Kidney (tissue), 14 donors: ENCODE data around the gene RAP1GDS1. TPM values are rescaled to one million over a fixed set of nuclear protein-coding genes. Genes with fewer than 3 reads are reported as not detected.
A peak's percentile ranks its signal among the peaks of the same experiment; 100 is the strongest.

Experiments
- DNase-seq, 5 donors: peaks; one replicate each; pipeline ENCODE4 v3.0.0-alpha.2; 2013 to 2020
- FAIRE-seq: peaks from 2 replicates; lab custom pipeline; 2012; peaks lifted over from hg19 to GRCh38; lab: Jason Lieb, UNC
- H3K27ac ChIP-seq, 2 donors: one replicate each; pipeline ENCODE4 v1.7.0; 2013; ENCODE audit warnings: low read depth in 2 of 2, low read length in 2 of 2, inconsistent platforms in 1 of 2
- H3K27me3 ChIP-seq: one replicate; pipeline ENCODE4 v1.7.1; 2013; ENCODE audit warnings: low read length, inconsistent platforms; ENCODE audit not compliant: control insufficient read depth, insufficient read depth
- H3K36me3 ChIP-seq, 3 donors: one replicate each; pipeline versions ENCODE4 v1.7.0 to v1.7.1; 2013; ENCODE audit warnings: low read length in 3 of 3, control low read depth in 1 of 3, inconsistent platforms in 1 of 3; ENCODE audit not compliant: insufficient read depth in 3 of 3, control insufficient read depth in 2 of 3
- H3K4me1 ChIP-seq, 3 donors: one replicate each; pipeline versions ENCODE4 v1.7.0 to v1.7.1; 2013; ENCODE audit warnings: low read length in 3 of 3, inconsistent platforms in 1 of 3, low read depth in 1 of 3; ENCODE audit not compliant: control insufficient read depth in 2 of 3, insufficient read depth in 2 of 3
- H3K4me3 ChIP-seq, 3 donors: one replicate each; pipeline versions ENCODE4 v1.7.0 to v1.8.1; 2013; ENCODE audit warnings: low read length in 3 of 3, control low read depth in 1 of 3, inconsistent platforms in 1 of 3
- H3K9ac ChIP-seq, 3 donors: one replicate each; pipeline versions ENCODE4 v1.7.0 to v1.7.1; 2013; ENCODE audit warnings: low read length in 3 of 3, control low read depth in 1 of 3, inconsistent platforms in 1 of 3
- H3K9me3 ChIP-seq, 3 donors: one replicate each; pipeline versions ENCODE4 v1.7.0 to v1.7.1; 2013; ENCODE audit warnings: low read length in 3 of 3, control low read depth in 1 of 3, inconsistent platforms in 1 of 3; ENCODE audit not compliant: control insufficient read depth in 2 of 3, insufficient read depth in 1 of 3
- CTCF ChIP-seq: IDR thresholded peaks from 3 replicates; pipeline ENCODE4 v1.5.1; 2012; ENCODE audit warnings: mild to moderate bottlenecking, moderate library complexity, borderline replicate concordance; ENCODE audit not compliant: insufficient read depth; ENCODE audit errors: extremely low read depth
- intact Hi-C: fragments of 100-400 bp; cut with DNase I; formaldehyde crosslinking; loops from one replicate; pipeline ENCODE4 v1.11.1; 2022
- polyA plus RNA-seq: library from polyadenylated mRNA; stranded (reverse); fragments of 350-450 nt; fragmentation: Illumina TruSeq; extraction: RNeasy Lipid Tissue Mini Kit (QIAGEN cat#74804); gene quantifications from one replicate; pipeline ENCODE4 v1.2.3, GENCODE V29; 2014; ENCODE audit warnings: low read depth, low replicate concordance; ENCODE audit not compliant: insufficient read depth
- total RNA-seq: library from RNA; stranded (reverse); fragmentation: NEBNext Ultra II Directional; extraction: Animal tissue kit (Norgen Biotek cat#: 25700); gene quantifications from one replicate; pipeline ENCODE4 v1.2.1, GENCODE V29; 2021
- donor health status: control.
- donor health status: control.
- donor health status: control.
- donor health status: control.
- donor health status: control.
- donor health status: DM: yes; HTN: yes; CAD: no.
- donor health status: Normal renal cell carcinoma (clear cell type).

RAP1GDS1 gene
- total and polyA plus RNA-seq, 2 donors from 2014 or later, result 23.0 to 42.2 TPM

GRCh38 chr4:98468709-98469108, 207.5 kb downstream of the RAP1GDS1 start:
- no peak overlapping the region for H3K9ac ChIP-seq
- no peaks in the 10 kb centered on the region for H3K36me3 ChIP-seq
- DNase-seq, result peak in 2 of 5 donors; percentile 22 to 36
- intact Hi-C loops, result no loop called here
- no peaks in the 10 kb centered on the region for H3K27me3 ChIP-seq
- no peaks in the 10 kb centered on the region for H3K9me3 ChIP-seq
- H3K27ac ChIP-seq, result no peak overlapping the region
- no peak for FAIRE-seq
- no peaks in the 10 kb centered on the region for H3K4me1 ChIP-seq
- TF ChIP-seq CTCF, result no peak
- no peak overlapping the region for H3K4me3 ChIP-seq

- intact Hi-C loops, result no loop called here
- Histone ChIP-seq H3K36me3 (no peaks in the 10 kb centered on the region), H3K4me3 (no peak overlapping the region), H3K27me3 (no peaks in the 10 kb centered on the region), H3K9me3 (no peaks in the 10 kb centered on the region), H3K4me1 (no peaks in the 10 kb centered on the region), H3K9ac (no peak overlapping the region), H3K27ac (no peak overlapping the region)
- TF ChIP-seq CTCF, result no peak
- DNase-seq, result peak in 1 of 5 donors; percentile 12
- FAIRE-seq, result no peak
Measured at GRCh38 chr4:98469771-98470170, 208.6 kb downstream of the RAP1GDS1 start.

GRCh38 chr4:98470366-98470765, 209.2 kb downstream of the RAP1GDS1 start:
- H3K27me3 ChIP-seq, result no peaks in the 10 kb centered on the region
- no peak for TF ChIP-seq CTCF
- no peaks in the 10 kb centered on the region for H3K4me1 ChIP-seq
- H3K27ac ChIP-seq, result no peak overlapping the region
- H3K9me3 ChIP-seq, result no peaks in the 10 kb centered on the region
- DNase-seq (no peak), FAIRE-seq (no peak)
- no peaks in the 10 kb centered on the region for H3K36me3 ChIP-seq
- H3K4me3 ChIP-seq, result no peak overlapping the region
- no peak overlapping the region for H3K9ac ChIP-seq
- intact Hi-C loops, result no loop called here

GRCh38 chr4:98470831-98471230, 209.6 kb downstream of the RAP1GDS1 start:
- DNase-seq, result no peak
- Histone ChIP-seq H3K9ac (no peak overlapping the region), H3K27me3 (no peaks in the 10 kb centered on the region), H3K9me3 (no peaks in the 10 kb centered on the region), H3K36me3 (no peaks in the 10 kb centered on the region), H3K4me1 (no peaks in the 10 kb centered on the region), H3K4me3 (no peak overlapping the region), H3K27ac (no peak overlapping the region)
- intact Hi-C loops, result no loop called here
- no peak for TF ChIP-seq CTCF
- no peak for FAIRE-seq
